KMS-11 (cell line): ENCODE data around the gene POLN.

Experiments
- H2AFZ ChIP-seq: fragments of 200-600 bp; sonication (generic); 2 replicates; pipeline ENCODE4 v1.6.1; 2016; ENCODE audit warnings: antibody characterized with exemption, mixed run types, low read depth
- H3K27ac ChIP-seq: fragments of 200-600 bp; sonication (generic); 2 replicates; pipeline ENCODE4 v1.6.1; 2016; ENCODE audit warnings: mild to moderate bottlenecking, mixed run types
- H3K27me3 ChIP-seq: fragments of 200-600 bp; sonication (generic); 2 replicates; pipeline ENCODE4 v1.6.1; 2017; ENCODE audit warnings: mild to moderate bottlenecking, low read depth, mixed run types, moderate library complexity; ENCODE audit not compliant: insufficient read depth
- H3K36me3 ChIP-seq: fragments of 200-600 bp; sonication (generic); 2 replicates; pipeline ENCODE4 v1.6.1; 2017; ENCODE audit warnings: mild to moderate bottlenecking, mixed run types; ENCODE audit not compliant: insufficient read depth
- H3K4me1 ChIP-seq: fragments of 200-600 bp; sonication (generic); 2 replicates; pipeline ENCODE4 v1.6.1; 2016; ENCODE audit warnings: mild to moderate bottlenecking, low read depth, mixed run types; ENCODE audit not compliant: poor library complexity, severe bottlenecking
- H3K4me2 ChIP-seq: fragments of 200-600 bp; sonication (generic); 2 replicates; pipeline ENCODE4 v1.7.0; 2016; ENCODE audit warnings: mild to moderate bottlenecking, mixed run types
- H3K4me3 ChIP-seq: fragments of 200-600 bp; sonication (generic); IDR thresholded peaks from 2 replicates; pipeline ENCODE4 v1.6.1; 2017; ENCODE audit warnings: low read depth, low read length, mixed read lengths; ENCODE audit not compliant: insufficient read depth
- H3K79me2 ChIP-seq: fragments of 200-600 bp; sonication (generic); 2 replicates; pipeline ENCODE4 v1.6.1; 2016; ENCODE audit warnings: low read depth, mixed run types; ENCODE audit not compliant: insufficient read depth
- H3K9ac ChIP-seq: fragments of 200-600 bp; sonication (generic); 2 replicates; pipeline ENCODE4 v1.6.1; 2016; ENCODE audit warnings: mild to moderate bottlenecking, mixed run types
- H4K20me1 ChIP-seq: fragments of 200-600 bp; sonication (generic); 2 replicates; pipeline ENCODE4 v1.6.1; 2016; ENCODE audit warnings: mild to moderate bottlenecking, mixed run types; ENCODE audit not compliant: insufficient read depth
- TF ChIP-seq, protein P1 (sequence below): fragments of 200-600 bp; sonication (generic); conservative IDR thresholded peaks from 2 replicates; pipeline ENCODE4 v1.6.1; 2017; ENCODE audit warnings: low read depth, mild to moderate bottlenecking, antibody characterized with exemption, low read length, moderate library complexity, mixed read lengths

The POLN gene

DNA sequence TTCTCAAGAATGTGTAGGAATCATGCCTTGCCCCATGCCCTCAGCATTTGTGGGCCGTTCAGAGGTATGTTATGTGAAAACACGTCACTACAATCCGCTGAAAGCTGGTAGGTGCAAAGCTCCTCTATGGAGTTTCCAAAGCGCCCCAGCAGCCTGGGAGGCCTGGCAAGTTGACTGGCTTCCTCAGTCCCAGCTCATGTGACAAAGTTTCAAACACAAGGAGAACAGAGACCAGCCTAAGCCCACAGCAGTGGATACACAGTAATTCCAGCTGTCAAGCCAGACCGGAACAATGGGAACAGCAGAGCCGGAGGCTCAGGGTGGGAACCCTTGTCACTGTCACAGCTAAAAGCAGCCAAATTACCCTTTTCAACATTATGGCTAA, 149.3 kb downstream of the POLN start:
- H2AFZ ChIP-seq: no peak overlapping the region
- no peaks in the 10 kb centered on the region for H3K27me3 ChIP-seq
- H3K36me3 ChIP-seq: no peaks in the 10 kb centered on the region
- H3K27ac ChIP-seq: no peak overlapping the region
- no peak overlapping the region for H3K9ac ChIP-seq
- no peaks in the 10 kb centered on the region for H3K4me1 ChIP-seq
- H3K4me2 ChIP-seq: no peak overlapping the region
- TF ChIP-seq, protein P1, sequence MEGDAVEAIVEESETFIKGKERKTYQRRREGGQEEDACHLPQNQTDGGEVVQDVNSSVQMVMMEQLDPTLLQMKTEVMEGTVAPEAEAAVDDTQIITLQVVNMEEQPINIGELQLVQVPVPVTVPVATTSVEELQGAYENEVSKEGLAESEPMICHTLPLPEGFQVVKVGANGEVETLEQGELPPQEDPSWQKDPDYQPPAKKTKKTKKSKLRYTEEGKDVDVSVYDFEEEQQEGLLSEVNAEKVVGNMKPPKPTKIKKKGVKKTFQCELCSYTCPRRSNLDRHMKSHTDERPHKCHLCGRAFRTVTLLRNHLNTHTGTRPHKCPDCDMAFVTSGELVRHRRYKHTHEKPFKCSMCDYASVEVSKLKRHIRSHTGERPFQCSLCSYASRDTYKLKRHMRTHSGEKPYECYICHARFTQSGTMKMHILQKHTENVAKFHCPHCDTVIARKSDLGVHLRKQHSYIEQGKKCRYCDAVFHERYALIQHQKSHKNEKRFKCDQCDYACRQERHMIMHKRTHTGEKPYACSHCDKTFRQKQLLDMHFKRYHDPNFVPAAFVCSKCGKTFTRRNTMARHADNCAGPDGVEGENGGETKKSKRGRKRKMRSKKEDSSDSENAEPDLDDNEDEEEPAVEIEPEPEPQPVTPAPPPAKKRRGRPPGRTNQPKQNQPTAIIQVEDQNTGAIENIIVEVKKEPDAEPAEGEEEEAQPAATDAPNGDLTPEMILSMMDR: no peak
- H4K20me1 ChIP-seq: no peaks in the 10 kb centered on the region
- H3K4me3 ChIP-seq: no peak overlapping the region
- H3K79me2 ChIP-seq: no peaks in the 10 kb centered on the region

DNA sequence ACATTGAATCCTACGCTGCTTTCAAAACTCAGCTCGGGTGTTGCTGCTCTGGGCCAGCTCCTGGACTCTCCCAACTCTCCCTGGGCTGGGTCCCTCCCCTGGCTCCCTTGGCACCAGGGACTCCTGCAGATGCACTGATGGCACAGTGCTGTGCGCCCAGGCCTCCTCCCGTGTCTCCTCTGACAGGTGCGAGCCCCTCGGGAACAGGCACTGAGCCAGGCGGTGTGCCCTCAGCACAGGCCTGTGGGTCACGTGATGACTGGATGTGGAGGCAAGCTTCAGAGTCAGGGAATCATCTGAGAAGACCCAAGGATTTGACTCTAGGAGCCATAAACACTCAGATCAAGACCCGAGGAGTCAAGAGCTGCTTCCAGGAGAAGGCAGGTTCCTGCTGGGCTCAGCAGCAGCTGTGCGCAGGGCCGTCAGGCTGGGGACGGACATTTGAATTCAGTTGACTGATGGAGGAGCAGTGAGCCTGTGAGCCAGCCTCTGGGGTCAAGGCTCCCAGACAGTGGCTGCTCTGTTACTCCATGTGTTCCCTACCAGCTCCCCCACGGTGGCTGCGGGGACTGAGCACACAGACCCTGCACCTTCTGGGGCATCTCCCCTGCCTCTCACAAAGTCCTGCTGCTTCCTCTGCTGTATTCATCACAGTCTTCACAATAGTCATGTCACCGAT, 149.8 kb downstream of the POLN start:
- Histone ChIP-seq H3K79me2 (no peaks in the 10 kb centered on the region), H3K27me3 (no peaks in the 10 kb centered on the region), H4K20me1 (no peaks in the 10 kb centered on the region), H3K4me1 (no peaks in the 10 kb centered on the region), H3K4me2 (no peak overlapping the region), H3K36me3 (no peaks in the 10 kb centered on the region), H3K9ac (no peak overlapping the region), H3K27ac (no peak overlapping the region), H2AFZ (no peak overlapping the region), H3K4me3 (no peak overlapping the region)
- TF ChIP-seq, protein P1: no peak

DNA sequence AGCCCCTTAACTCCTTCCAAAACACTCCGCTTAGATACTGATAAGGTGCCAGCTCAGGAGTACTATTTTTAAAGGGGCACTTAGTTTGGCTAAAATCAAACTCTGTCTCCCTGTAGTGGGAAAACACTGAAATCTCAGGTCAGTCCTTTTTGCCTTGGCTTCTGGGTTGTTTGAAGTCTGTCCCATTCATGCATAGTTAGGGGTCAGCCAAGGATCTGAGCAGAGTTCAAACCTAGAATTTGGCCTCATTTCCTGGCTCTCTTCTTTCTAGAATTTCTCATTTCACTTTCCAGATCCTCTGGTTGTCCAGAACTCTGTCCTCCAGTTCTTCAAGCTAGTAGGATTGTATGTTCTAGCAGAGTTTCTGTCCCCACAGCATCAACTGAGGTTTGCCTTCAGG, 151.3 kb downstream of the POLN start:
- Histone ChIP-seq H3K4me2 (no peak overlapping the region), H3K4me1 (no peaks in the 10 kb centered on the region)

DNA sequence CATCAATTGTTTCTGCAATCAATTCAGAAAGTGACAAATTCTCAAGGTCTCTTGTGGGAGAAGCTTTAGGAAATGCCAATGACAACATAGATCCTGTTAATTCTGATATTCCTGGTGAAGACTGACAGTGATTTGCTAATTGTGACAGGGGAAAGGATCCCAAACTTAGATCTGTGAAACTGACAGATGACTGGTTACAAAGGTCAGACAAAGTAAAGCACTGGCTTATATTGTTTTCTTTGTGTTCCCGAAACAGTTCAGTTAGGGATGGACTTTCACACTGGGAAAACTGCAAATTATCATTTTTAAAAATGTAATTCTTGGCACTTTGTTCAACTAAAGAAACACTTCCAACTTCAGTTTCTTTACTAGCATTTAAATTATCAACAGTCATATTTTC, 152.7 kb downstream of the POLN start:
- H3K4me1 ChIP-seq: no peaks in the 10 kb centered on the region
- no peaks in the 10 kb centered on the region for H4K20me1 ChIP-seq
- no peak overlapping the region for H3K4me2 ChIP-seq
- H2AFZ ChIP-seq: no peak overlapping the region
- H3K9ac ChIP-seq: no peak overlapping the region
- no peaks in the 10 kb centered on the region for H3K27me3 ChIP-seq
- TF ChIP-seq, protein P1: no peak
- H3K79me2 ChIP-seq: no peaks in the 10 kb centered on the region
- H3K4me3 ChIP-seq: no peak overlapping the region
- H3K27ac ChIP-seq: no peak overlapping the region
- no peaks in the 10 kb centered on the region for H3K36me3 ChIP-seq

More for the DNA sequence above, 151.3 kb downstream of the POLN start:
- no peak overlapping the region for H3K4me3 ChIP-seq
- no peaks in the 10 kb centered on the region for H3K79me2 ChIP-seq
- H3K27ac ChIP-seq: no peak overlapping the region
- H4K20me1 ChIP-seq: no peaks in the 10 kb centered on the region
- no peaks in the 10 kb centered on the region for H3K36me3 ChIP-seq
- H2AFZ ChIP-seq: no peak overlapping the region
- no peaks in the 10 kb centered on the region for H3K27me3 ChIP-seq
- H3K9ac ChIP-seq: no peak overlapping the region
- TF ChIP-seq, protein P1: no peak
